ENCODE data around the gene HBB.

HBB gene

DNA sequence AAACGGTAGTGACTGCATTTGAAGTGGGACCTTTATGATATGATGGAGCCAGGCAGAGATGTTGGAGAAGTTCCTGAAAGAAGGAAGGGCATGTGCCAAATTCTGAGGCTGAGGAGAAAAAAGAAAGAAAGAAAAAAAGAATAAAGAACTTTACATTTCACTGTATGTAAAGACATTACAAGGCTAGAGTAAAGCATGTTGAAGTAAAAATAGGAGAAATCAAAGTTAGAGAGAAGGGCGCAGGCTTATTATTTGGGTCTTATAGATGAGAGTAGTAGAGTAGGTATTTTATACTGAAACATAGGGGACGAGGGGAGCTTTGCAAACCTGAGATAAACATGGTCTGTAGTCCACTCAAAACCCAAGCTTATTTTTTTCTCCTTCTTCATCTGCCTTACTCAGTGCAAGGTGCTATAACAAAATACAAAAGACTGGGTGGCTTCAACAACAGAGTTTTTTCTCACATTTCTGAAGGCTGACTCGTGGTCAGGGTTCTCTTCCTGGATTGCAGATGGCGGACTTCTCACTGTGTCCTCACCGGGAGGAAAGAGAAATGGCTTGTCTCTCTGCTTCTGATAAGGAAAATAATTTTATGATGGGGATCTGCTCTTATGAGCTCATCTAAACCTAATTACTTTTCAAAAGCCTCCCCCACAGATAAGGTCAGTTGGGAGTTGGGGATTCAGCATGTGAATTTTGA, 20.1 kb upstream of the HBB start:
- no peak for DNase-seq

GRCh38 chr11:5245155-5245554, 18.3 kb upstream of the HBB start:
- no peak for DNase-seq

- DNase-seq, result no peak
Observed at GRCh38 chr11:5243816-5244180, 16.9 kb upstream of the HBB start.

- DNase-seq, result no peak
Observed at GRCh38 chr11:5242933-5243815, 16.3 kb upstream of the HBB start.

DNA sequence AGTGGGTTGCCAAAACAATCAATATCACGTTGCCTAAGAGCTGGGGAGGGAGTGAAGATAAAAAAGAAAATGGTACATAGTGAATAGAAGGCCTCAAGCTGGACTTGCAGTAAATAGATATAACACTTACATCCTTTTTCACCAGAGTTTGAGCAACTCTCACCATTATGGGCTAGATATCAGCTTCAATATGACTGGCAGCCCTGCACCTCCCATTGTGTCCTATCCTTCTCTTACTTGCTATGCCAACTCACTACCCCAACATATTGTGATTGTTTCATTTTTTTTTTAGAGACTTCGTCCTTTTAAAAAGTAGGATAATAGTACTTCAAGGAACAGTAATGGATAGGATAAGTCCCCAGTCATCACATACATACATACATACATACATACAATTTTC, 15.3 kb upstream of the HBB start:
- no peak for DNase-seq

DNA sequence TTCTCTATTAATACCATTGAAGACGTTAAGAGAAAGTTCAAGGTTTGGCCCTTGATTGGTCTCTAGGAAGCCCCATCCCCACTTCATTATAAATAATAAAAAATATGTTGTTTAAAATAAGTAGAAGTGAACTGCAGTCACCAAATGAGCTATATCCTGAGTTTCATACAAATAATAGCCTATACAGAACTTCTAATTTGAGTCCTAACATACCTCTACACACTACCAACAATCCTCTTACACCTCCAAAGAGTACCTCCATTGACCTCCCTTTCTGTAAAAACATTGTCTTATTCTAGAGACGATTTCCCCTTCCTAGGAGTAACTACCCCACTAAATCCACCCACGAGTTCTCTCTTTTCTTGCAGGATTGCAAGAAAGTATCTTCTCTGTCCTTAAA, 14.6 kb upstream of the HBB start:
- no peak for DNase-seq

DNA sequence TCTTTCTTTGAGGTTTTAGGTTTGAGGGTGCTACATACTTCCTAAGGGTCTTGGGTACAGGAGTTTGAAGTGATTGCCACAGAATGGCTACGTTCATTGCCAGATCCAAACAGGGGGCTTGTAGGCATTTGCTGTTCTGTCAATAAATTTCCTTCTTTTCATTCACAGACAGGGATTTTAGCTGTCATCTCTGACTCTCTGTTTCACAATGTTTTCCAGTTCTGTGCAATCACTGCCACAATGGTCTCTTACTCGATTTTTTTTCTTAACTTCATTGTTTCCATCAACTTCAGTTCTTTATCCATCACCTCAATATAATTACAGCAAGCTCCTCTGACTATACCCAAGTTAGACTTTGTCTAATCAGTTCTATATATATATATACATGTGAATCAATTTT, 13.6 kb upstream of the HBB start:
- no peak for DNase-seq

GRCh38 chr11:5240056-5240455, 13.2 kb upstream of the HBB start:
- DNase-seq, result no peak

GRCh38 chr11:5239046-5239445, 12.2 kb upstream of the HBB start:
- DNase-seq, result no peak

- DNase-seq, result no peak
Observed at GRCh38 chr11:5238486-5238885, 11.6 kb upstream of the HBB start.

- no peak for DNase-seq
Observed at GRCh38 chr11:5237420-5237819, 10.5 kb upstream of the HBB start.

- no peak for DNase-seq
Observed at GRCh38 chr11:5235364-5236095, 8.7 kb upstream of the HBB start.

DNA sequence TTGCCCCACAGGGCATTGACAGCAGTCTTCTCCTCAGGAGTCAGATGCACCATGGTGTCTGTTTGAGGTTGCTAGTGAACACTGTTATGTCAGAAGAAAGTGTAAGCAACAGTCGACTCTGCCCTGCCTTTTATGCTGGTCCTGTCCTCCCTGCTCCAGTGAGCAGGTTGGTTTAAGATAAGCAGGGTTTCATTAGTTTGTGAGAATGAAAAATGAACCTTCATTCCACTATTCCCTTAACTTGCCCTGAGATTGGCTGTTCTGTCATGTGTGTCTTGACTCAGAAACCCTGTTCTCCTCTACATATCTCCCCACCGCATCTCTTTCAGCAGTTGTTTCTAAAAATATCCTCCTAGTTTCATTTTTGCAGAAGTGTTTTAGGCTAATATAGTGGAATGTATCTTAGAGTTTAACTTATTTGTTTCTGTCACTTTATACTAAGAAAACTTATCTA, 7.5 kb upstream of the HBB start, which contains the start of gene HBD:
TSS of gene HBD (minus strand) at position 103 of the 454 bp plus-strand sequence. CDS start at position 53, 50 bp downstream.
- no peak for DNase-seq

GRCh38 chr11:5233307-5233706, 6.4 kb upstream of the HBB start:
- DNase-seq, result no peak

GRCh38 chr11:5232821-5233220, 6.0 kb upstream of the HBB start:
- DNase-seq, result no peak

GRCh38 chr11:5232176-5232575, 5.3 kb upstream of the HBB start:
- DNase-seq, result no peak

GRCh38 chr11:5231111-5231510, 4.2 kb upstream of the HBB start:
- no peak for DNase-seq

- DNase-seq, result no peak
Observed at GRCh38 chr11:5230266-5230665, 3.4 kb upstream of the HBB start.

DNA sequence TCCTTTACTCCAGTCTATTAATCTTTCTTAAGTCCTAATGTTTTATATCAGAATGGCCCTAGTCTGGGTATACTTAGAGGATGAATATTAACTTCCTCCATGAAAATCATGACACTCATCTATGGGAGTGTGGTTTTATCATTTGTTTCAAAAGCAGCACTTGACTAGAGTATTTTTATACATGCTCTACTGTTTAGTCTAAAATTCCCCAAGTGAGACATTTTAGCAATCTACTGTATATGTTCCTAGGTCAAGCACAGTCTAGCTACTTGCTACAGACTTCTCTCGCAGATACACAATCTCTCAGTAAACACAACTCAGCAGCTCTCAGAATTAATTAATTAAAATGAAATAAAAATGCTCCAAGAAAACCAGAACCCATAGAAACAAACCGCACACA, 2.9 kb upstream of the HBB start:
- no peak for DNase-seq

- DNase-seq, result no peak
Observed at GRCh38 chr11:5229356-5229755, 2.5 kb upstream of the HBB start.

- no peak for DNase-seq
Observed at GRCh38 chr11:5228124-5228523, 1.3 kb upstream of the HBB start.

DNA sequence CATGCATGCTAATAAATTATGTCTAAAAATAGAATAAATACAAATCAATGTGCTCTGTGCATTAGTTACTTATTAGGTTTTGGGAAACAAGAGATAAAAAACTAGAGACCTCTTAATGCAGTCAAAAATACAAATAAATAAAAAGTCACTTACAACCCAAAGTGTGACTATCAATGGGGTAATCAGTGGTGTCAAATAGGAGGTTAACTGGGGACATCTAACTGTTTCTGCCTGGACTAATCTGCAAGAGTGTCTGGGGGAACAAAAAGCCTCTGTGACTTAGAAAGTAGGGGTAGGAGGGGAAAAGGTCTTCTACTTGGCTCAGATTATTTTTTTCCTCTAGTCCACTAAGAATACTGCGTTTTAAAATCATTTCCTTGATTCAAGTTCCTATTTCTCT, 810 bp upstream of the HBB start:
- DNase-seq, result no peak

GRCh38 chr11:5225480-5225871, 1.4 kb downstream of the HBB start:
- DNase-seq, result no peak

Measured in stimulated activated CD4-positive, alpha-beta T cell treated with anti-CD3 and anti-CD28 coated beads, Interleukin-15, amount 100 ng/mL, for 24 hours (primary cell).